ENCODE measurements around the gene HMX3.

HMX3 gene

DNA sequence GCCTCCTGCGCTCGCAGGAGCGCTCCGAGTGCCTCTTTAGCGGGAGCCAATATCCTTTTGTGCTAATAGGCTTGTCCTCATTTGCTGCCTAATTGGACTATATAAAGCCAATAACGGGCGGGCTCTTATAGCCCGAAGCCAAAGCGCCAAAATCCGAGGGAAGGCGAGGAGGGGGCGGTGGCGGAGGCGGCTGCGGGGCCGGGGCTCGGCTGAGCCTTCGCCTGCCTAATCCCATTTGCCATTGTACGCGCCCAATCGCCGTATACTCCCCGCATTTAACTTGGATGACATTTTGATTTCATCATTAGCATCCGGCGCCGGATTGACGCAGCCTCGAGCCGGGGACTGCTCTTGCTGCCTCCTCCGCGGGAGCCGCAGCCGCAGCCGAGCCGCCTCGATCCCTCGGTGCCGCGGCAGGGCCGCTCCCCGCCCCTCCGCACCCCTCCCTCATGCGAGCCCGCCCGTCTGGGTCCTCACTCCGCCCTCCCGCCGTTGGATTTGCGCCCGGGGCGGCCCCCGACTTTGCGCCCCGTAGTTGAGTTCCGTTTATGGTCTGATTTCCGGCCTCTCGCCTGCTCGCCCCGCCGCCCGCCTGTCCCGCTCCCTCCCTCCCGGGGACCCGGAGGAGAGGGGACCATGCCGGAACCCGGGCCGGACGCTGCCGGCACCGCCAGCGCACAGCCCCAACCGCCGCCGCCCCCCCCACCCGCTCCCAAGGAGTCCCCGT lies at the start of gene HMX3:
HMX3 (plus strand) TSS at position 556 of the 727 bp plus-strand sequence; CDS start at position 637, 81 bp downstream.
- DNase-seq: no peak

DNA sequence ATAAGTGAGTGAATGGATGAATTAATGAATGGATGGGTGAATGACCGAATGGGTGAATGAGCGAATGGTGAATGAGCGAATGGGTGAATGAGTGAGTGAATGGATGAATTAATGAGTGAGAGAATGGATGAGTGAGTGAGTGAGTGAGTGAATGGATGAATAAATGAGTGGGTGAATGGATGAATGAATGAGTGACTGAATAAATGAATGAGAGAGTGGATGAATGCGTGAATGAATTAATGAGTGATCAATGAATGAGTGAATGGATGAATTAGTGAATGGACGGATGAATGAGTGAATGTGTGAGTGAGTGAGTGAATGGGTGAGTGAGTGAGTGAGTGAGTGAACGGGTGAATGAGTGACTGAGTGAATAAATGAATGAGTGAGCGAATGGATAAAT lies 49.5 kb upstream of the HMX3 start:
- DNase-seq: no peak

DNA sequence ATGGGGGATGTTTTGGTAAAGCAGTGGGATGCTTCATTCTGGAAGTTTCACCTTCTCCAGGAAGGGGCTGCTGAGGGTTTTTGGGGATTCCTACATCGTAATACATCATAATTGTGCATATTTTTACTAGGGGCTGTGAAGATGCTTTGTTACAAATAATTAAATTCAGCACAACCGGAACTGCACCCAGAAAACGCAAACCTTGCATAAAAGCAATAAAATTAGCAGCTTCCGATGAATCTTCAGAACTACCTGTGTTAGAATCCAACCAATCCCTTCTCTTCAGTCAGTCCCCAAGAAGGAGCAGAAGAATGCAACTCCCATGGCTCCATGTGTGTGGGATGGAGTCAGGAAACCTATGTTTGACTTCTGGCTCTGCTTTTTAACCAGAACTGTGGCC lies 48.4 kb upstream of the HMX3 start:
- DNase-seq: no peak

DNA sequence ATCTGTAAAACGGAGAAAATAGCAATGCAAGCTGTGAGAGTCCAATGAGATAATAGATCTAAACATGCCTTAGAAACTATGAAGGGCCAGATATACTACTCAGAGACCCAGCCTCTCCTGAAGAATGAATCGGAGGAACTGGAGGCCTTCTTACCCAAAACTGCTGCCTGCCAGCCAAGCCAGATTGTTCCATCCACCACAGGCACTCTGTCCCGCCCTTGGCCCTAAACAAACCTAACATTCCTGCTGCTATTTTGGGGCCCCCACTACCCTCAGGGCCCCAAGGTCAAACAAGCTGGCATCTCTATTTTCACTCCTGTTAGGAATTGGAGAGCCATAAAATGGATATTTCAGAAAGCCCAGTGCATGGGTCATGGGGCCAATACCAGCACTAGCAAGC lies 48.0 kb upstream of the HMX3 start:
- no peak for DNase-seq

DNA sequence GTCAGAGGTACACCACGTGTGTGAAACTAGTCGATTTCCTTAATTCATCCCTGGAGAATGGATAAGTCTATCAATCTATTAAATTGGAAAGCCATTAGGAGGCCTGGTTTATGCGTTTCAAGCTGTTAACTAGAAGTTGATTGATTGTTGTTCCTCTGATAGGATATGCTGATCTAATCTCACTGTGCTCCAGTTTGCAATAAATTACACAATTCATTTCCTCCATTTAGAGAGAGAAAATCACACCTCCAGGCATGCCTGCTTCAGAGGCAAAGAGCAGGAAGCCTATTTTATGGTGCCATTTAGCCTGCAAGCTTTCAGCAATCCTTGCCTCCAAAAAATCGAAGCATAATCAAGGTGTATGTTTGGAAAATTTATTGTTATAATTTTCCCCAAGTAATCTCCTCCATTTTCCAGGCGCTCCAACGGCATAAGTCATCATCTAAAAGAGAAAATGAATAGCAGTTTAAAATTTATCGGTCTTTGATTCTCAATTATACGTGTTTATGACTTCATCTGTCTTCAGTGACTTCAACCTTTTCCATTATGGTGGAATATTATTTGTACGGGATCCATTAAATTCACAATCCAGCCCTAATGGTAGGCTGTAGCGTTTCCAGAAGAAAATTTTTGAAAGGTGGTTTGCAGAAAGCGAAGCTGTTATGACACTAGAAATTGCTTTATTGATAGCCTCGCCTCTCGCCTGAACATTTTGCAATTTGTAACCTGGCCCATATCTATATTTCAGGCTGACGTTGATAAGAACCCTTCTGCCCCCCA lies 42.9 kb upstream of the HMX3 start:
- DNase-seq: no peak

DNA sequence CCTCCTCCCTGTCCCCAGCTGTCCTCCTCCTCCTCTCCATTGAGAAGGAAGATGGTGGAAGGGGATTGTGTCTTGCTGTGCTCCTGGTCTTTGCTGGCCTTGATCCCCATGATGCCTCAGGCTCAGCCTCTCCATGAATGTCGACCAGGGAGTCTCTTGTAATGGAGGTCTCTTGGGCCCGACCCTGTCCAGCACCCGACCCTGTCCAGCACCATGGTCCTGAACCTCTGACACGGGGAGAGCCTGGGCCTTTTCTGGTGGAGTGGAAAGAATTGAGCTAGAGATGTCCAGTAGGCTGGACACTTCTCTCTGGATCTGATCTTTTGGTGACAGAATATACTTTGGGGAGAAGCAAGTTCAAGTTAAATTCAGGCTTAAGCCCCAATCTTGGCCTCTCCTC lies 42.3 kb upstream of the HMX3 start:
- DNase-seq: no peak

DNA sequence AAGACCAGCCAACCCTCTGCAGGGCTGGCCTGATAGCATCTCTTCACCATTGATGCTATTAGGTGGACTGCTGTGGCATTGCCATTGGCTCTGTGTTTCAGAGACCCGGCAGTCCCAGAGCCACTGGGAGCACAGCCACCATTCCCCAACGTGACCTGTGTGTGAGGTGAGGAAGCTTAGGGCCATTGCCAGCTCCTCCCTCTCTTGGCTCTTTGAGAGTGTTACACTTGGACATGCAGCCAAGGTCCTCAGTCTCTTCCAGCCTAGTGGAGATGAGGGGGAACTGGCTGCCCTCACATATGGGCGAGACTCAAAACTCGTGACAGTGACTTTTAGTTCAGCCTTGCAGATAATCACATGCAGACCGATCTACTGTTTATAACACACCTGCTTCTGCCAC lies 39.3 kb upstream of the HMX3 start:
- no peak for DNase-seq

DNA sequence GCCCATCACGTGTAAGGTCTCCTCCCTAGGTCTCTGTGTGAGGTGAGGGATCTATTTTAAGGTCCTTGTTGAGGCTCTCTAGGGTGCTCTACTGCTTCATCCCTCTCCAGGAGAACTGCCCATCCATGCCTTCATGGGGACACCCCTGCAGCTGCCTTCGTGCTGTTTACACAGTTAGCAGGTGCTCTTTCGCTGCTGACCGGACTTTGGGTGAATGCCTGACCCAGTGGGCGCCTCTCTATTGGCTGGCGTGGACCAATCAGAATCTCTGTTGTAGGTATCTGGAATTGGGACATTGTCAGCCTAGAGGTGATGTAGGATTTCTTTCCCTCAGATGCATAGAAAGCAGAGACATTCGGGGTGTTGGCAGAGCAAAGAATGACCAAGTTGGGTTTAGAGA lies 38.7 kb upstream of the HMX3 start:
- DNase-seq: no peak

DNA sequence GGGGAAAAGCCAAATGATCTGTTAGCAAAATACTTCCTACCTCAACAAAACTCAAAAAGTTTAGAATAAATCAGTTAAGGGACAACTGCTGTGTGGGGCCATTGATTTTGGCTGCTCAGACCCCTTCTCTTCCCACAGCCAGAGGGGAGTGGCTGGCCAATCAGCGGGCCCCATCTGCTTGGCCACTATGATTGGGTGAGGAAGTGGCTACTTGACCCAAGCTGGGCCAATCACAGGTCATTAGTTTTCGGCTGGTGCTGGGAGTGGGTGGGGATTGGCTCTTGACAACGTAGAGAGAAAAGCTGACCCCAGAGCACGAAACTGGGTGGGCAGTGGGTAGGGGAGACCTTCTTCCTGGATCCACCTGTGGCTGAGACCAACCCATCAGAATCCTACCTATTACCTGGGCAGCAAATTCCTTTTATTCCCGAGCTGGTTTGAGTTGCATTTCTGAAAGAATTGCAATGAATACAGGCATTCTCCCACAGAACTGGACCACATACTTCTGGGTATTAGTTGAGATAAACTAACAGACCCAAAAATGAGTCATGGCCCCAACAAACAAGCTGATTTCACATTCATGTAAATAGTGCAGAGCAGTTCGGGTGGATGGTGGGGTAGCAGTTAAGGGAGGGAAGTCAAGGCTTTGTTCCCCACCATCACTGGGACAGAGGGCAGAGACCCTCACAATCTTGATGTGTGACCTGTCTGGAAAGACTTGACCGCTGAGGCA lies 35.6 kb upstream of the HMX3 start:
- DNase-seq: no peak

DNA sequence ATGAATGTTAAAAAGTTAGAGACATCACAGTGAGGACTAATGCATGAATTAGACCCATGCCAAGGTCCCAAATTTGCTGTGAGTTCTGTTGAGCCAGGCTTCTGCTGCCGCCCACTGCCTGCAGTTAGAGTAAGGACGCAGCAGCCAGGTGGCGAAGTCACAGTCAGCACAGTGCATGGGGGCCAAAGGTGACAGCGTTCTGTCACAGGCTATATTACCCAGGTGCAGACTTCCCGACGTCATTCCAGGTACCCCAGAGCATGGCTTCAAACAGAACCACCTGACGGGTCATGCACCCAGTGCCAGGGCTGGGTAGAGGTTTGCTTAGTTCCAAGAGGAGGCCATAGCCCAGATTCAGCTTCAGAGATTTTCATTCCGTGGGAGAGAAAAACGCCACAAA lies 33.9 kb upstream of the HMX3 start:
- no peak for DNase-seq

DNA sequence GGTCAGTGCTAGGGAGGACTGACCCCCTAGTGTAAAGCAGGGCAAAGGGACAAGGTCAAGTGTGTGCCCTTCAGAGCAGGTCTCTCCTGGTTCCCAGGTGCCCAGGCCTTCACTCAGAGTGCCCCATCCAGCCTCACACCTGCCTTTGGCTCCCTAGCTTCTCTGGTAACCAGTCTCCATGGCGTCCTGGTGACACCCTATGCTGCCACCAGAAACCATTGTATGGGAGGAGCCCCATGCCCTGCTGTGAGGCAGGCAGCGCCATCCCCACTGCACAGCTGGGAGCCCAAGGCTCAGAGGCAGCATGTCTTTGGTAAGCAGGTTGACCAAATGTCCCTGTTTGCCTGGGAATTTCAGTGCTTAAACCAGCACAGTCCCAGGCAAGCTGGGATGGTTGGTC lies 33.1 kb upstream of the HMX3 start:
- DNase-seq: no peak

DNA sequence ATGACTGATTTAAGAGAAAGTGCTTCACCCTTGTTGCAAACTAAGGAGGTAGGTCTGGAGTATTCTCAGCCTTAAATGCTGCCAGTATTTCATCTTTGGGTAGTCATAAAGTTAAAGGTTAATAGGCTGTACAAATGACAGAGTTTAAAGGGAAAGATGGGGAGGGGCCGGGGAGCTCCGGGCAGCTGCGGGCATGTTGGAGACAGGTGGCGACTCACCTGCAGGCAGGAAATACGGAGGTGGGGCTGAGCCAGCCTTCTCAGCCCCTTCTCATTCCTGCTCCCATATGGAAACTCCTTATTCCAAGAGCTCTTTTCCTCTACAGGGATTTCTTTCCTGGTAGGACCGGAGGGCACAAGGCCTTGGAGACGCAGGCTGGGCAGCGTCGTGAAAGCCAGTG lies 31.8 kb upstream of the HMX3 start:
- DNase-seq: no peak

DNA sequence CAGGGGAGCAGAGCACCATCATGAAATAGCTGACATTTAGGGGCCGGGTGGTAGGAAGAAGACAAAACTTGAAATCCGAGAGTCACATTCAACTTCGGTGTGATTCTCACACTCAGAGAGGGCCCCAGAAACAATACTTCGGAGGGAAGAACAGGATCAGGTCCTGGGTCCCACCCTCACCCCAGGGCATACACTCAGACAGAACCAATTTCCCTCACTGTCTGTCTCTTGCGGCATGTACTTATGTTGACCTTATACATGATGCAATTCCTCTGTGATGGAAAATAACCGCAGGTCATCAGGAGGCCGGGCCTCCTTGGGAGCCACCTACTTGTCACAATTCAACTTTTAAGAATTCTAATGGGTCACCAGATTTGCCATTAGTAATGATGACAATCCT lies 26.3 kb upstream of the HMX3 start:
- no peak for DNase-seq

DNA sequence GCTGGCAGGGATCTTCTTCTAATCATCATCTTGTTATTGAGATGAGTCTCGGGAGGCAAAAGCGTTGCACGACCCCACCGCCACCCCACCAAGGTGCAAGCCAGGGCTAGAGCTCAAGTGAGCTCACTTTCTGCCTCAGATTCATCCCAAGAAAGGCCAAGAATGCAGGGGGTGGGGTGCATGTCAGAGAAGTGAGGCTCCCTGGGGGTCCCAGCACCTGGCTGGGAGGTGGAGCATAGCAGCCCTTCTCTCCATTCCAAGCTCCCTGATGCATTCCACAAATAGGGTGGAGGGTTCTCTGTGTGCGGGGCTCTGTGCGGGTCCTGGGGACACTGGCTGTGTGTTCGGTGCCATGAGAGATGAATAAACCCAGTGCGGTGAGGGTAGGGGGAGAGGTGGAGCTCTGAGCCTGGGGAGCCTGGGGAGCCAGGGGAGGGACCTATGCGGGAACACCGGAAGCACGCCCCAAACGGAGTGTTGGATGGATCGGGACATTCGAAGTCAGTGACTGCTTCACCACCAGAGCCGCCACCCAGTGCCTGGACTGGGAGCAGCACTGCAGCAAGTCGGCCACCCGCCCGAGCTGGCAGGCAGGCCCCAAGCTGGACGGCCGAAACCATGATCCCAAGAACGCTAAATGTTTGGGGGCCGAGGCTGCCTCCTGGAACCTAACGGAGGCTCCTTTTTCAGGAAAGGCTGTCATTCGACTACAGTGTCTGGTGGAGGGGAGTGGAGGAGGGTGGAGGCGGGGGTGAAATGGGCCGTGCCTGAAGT lies 17.9 kb upstream of the HMX3 start:
- DNase-seq: no peak

DNA sequence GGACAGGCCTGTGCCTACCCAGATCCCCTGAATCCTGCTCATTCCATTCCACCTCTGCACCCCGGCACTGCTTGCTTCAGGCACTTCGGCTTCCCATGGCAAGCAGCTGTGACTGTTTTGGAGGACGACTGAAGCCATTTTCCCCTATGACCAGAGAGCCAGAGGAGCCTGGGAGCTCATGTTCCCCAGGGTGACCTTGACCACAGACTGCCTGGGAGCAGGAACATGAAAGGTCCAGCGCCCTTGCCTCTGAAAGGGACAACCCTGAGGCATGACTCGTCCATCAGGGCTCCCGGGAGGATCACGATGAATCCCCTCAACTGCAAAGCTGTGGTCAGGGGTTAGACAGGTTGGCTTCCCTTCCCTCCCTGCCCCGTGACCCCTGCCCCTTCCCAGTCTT lies 16.7 kb upstream of the HMX3 start:
- no peak for DNase-seq

DNA sequence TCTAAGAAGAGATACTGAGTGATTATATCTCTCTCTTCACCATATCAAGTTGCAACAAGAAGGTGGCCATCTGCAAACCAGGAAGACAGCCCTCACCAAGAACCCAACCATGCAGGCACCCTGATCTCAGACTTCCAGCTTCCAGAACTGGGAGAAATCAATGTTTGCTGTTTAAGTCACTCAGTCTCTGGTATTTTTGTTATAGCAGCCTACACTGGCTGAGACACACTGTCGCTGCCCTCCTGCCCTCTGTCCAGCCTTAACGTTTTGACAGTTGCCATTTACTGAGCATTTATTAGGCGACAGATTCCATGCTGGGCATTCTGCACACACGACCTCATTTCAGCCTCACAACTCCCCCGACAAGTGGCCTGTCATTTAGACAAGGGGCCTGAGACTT lies 9.5 kb upstream of the HMX3 start:
- no peak for DNase-seq

DNA sequence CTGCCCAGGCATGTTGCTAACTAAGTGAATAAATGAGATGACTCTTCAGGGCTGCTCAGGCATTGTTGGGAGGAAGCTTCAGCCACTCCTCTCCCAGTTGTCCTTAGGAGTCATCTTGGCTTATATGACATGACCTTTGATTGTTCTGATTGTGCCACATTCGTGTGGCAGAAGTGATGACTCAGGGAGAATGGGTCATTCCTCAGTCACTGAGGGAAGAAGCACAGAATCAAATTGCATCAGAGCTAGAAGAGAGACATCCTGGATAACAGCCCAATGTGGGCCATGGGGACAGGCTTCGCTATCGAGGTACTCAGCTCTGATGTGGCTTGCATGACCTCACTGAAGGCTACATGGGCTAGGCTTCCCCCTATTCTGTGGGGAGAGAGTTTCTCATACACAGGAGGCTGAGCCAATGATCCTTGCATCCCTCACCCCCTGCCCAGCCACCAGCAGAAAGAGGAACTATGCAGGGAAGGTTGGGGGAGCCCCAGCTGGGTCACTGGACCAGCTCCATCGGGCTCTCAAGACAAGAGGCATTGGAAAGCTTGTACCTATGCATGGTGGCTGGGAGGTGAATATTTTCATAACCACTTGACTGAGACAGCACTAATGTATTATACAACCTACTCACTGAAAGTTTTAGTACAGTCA lies 6.0 kb upstream of the HMX3 start:
- no peak for DNase-seq

DNA sequence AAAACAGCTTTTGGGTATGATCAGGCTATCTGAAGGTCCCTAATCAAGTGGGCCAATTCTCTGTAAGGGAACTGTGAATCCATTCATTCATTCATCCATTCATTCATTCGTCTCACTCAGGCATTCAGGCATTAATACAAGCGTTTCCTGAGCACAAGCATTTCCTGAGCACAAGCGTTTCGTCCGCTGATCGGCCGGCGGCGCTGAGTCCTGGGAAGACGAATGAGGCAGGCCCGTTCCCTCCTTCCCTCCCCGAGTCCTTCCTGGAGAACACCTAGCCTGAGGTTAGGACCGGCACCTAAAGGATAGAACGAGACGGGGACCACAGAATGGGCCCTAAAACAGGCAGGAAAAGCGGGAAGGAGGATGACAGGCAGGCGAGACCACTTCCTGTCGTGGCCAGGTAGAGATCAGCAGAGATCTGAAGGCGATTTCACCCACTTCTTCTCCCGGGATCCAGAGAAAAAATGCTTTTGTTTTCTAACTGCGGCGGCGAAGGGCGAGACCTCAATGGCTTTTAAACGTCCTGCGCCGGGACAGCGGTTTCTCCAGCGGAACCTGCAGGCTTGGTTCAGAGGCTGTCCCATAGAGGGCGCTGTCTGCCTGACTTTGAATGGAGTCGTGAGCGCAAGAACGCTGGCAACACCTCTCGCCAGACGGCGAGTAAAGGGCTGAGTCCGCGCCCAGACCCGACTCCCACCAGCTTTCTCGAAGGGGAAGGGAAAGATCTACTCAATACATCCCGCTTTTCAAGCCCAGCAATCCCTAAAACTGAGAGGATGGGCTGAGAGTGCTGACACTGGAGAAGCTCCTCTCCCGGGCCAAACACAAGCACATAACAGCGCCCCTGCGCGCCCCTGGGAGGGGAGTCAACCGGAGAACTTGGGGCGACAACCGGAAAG lies 2.9 kb upstream of the HMX3 start:
- peak; percentile 86 for DNase-seq

DNA sequence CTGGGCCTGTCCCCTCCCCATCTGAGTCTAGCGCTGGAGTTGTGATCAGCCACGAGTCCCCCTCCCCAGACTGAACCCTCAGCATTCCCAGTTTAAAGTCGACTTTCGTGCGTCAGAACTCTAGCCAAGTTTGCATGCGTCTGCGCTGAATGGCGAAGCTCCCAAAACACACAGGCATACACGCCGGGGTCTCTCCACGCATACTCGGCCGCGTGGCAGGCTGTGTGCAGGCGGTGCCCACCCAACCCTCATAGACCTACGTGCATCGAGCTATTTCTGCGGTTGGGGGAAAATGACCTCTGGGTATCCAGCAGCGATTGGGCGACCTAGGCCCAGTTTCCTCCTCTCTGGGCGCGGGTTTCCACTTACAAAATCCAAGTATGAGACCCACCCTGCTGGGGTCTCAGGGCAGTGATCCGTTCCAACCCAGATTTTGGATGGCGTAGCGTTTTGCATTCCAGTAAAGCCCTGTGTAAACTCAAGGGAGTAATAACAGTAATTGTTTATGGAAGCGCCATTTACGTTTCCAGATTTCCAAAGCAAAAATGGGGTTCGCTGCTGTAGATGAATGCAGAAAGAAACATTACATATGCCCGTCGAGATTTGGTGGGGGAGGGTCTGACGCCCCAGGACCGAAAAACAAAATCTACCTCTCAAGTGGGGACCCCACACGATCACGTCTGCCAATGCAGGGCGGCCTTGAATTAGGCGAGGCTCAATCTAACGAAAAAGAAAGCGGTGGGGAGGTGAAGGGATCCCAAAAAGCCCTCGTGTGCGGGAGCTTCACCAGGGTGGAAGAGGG lies 2.0 kb upstream of the HMX3 start:
- no peak for DNase-seq

DNA sequence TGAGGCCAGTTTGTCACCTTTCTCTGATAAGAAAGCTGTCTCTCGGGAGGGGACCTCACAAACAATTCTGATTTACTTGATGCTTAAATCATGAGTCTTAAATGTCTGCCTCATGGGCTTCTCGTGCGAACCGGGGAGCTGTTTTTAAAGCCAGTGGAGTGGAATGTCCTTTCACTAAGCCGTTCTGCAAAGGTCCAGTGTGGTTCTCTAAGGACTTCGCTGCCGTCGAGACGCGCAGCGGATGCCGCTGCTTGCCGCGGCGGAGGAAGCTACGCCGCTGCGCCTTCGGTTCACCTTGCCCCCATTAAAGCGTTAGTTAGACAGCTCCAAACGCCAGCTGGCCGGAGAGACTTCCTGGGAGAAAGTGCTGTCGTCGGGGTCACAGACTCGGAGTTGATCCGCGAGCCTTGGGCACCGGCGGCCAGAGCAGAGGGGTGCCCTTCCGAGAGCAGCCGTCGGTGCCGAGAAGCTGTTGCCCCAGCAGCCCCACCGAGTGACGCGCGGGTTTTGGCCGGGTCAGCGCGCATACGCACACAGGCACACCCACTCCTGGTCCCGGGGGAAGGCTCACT lies 1.3 kb upstream of the HMX3 start:
- no peak for DNase-seq
